Activated naive CD4-positive, alpha-beta T cell treated with Interleukin-2 at 50 U/mL for 16 hours (primary cell): ENCODE measurements around the gene GJA10.

Source experiments
- DNase-seq: peaks from one replicate; pipeline ENCODE4 v3.0.0-alpha.2; 2020

Gene GJA10

GRCh38 chr6:89917801-89918366 lies 23.6 kb downstream of the GJA10 start:
- DNase-seq: no peak

- DNase-seq: no peak
Observed at GRCh38 chr6:89921197-89921596, 26.9 kb downstream of the GJA10 start.

GRCh38 chr6:89921691-89922090 lies 27.4 kb downstream of the GJA10 start:
- no peak for DNase-seq

GRCh38 chr6:89924231-89924630 lies 30.0 kb downstream of the GJA10 start:
- DNase-seq: no peak

- no peak for DNase-seq
Observed at GRCh38 chr6:89925826-89926225, 31.6 kb downstream of the GJA10 start.

GRCh38 chr6:89927264-89927663 lies 33.0 kb downstream of the GJA10 start:
- no peak for DNase-seq

- no peak for DNase-seq
Observed at GRCh38 chr6:89927791-89928550, 33.7 kb downstream of the GJA10 start.

- peak; percentile 17 for DNase-seq
Observed at GRCh38 chr6:89928604-89929003, 34.3 kb downstream of the GJA10 start.

GRCh38 chr6:89930789-89931188 lies 36.5 kb downstream of the GJA10 start:
- no peak for DNase-seq

GRCh38 chr6:89932245-89932802 lies 38.1 kb downstream of the GJA10 start:
- DNase-seq: no peak

GRCh38 chr6:89934685-89935366 lies 40.6 kb downstream of the GJA10 start:
- DNase-seq: no peak

- DNase-seq: no peak
Observed at GRCh38 chr6:89936177-89936576, 41.9 kb downstream of the GJA10 start.

- DNase-seq: no peak
Observed at GRCh38 chr6:89938014-89938413, 43.7 kb downstream of the GJA10 start.

GRCh38 chr6:89939144-89939543 lies 44.9 kb downstream of the GJA10 start:
- no peak for DNase-seq

GRCh38 chr6:89940225-89941027 lies 46.2 kb downstream of the GJA10 start:
- DNase-seq: peak; percentile 63

- DNase-seq: no peak
Observed at GRCh38 chr6:89941031-89941762, 46.9 kb downstream of the GJA10 start.

- DNase-seq: no peak
Observed at GRCh38 chr6:89941763-89942497, 47.7 kb downstream of the GJA10 start.

- DNase-seq: no peak
Observed at GRCh38 chr6:89942601-89943000, 48.3 kb downstream of the GJA10 start.

GRCh38 chr6:89944181-89944755 lies 50.0 kb downstream of the GJA10 start:
- DNase-seq: no peak

- no peak for DNase-seq
Observed at GRCh38 chr6:89944826-89945407, 50.6 kb downstream of the GJA10 start.
